ENCODE data around the gene CLTC. TPM values are rescaled to one million over a fixed set of nuclear protein-coding genes. Genes with fewer than 3 reads are reported as not detected.

The CLTC gene
- total and polyA plus RNA-seq, 2 of the 13 experiments (the other 11 are each of a cell fraction or from before 2014, with no cell fraction given) = 134 to 283 TPM

- no peak for TF ChIP-seq LRRFIP1 (CRISPR knock-in tag; conservative IDR thresholded peaks at IDR 0.05)
- TF ChIP-seq ZNF501 (CRISPR knock-in tag; IDR thresholded peaks at IDR 0.05) = peak; percentile 91
- peak; percentile 72; the same call in 1 of the 2 replicates for TF ChIP-seq RERE (CRISPR knock-in tag; IDR thresholded peaks at IDR 0.05; ENCODE audit: low read depth)
- TF ChIP-seq CBFB (CRISPR knock-in tag; IDR thresholded peaks at IDR 0.05) = peak; percentile 96
- TF ChIP-seq USF2 (IDR thresholded peaks at IDR 0.05; ENCODE audit: low read depth, low read length) = peak; percentile 79
- peak; percentile 93 for TF ChIP-seq USF2 (CRISPR knock-in tag; IDR thresholded peaks at IDR 0.05; ENCODE audit: borderline replicate concordance)
- peak; percentile 44 for TF ChIP-seq RAD21 (CRISPR knock-in tag; IDR thresholded peaks at IDR 0.05)
- TF ChIP-seq PRPF4 (IDR thresholded peaks at IDR 0.05; ENCODE audit: low read depth, low read length, poor library complexity, severe bottlenecking) = peak; percentile 80
- peak; percentile 80 for TF ChIP-seq ZNF281 (CRISPR knock-in tag; IDR thresholded peaks at IDR 0.05; ENCODE audit: borderline replicate concordance)
- TF ChIP-seq ZNF17 (CRISPR knock-in tag; IDR thresholded peaks at IDR 0.05) = 0 out of 2 replicates have a peak, but pooled peaks have one; percentile 67
- TF ChIP-seq ZNF557 (CRISPR knock-in tag; IDR thresholded peaks at IDR 0.05) = peak; percentile 50; the same call in 1 of the 2 replicates
- TF ChIP-seq NR3C1 (CRISPR knock-in tag; IDR thresholded peaks at IDR 0.05) = no peak
- TF ChIP-seq ZNF235 (CRISPR knock-in tag; IDR thresholded peaks at IDR 0.05; ENCODE audit: borderline replicate concordance) = no peak; the same call in 1 of the 2 replicates
- TF ChIP-seq NRL (CRISPR knock-in tag; IDR thresholded peaks at IDR 0.05; ENCODE audit: borderline replicate concordance) = peak; percentile 77
- TF ChIP-seq MZF1 (CRISPR knock-in tag; IDR thresholded peaks at IDR 0.05; ENCODE audit: borderline replicate concordance) = peak; percentile 71; the same call in 1 of the 2 replicates
These were observed at the start of gene CLTC (continued) for GRCh38 chr17:59619298-59620063.
